Right renal cortex interstitium (tissue), 3 donors: ENCODE measurements around the gene CFD. TPM values are rescaled to one million over a fixed set of nuclear protein-coding genes. Genes with fewer than 3 reads are reported as not detected.
"Not testable (repeated sequence)": the region's sequence is repeated elsewhere in the genome, so short reads cannot be mapped to it uniquely, and the experiment has no call there.

Experiments used
- DNase-seq, 3 donors: peaks; one replicate each; pipeline ENCODE4 v3.0.0-alpha.2; 2013; ENCODE audit warnings: low read depth in 3 of 3, low spot score in 2 of 3
- polyA plus RNA-seq, 3 donors: library from polyadenylated mRNA; unstranded; fragments of 120-200 nt; gene quantifications; one replicate each; pipeline ENCODE4 v1.2.1, GENCODE V29; 2013; ENCODE audit not compliant: insufficient read length in 3 of 3

The CFD gene
- 1 to 10 TPM; 1.4 to 2.0 (median 2.0) TPM for polyA plus RNA-seq

GRCh38 chr19:858868-859843 is at the start of gene CFD:
Gene CFD, plus strand, starts transcription at chr19:859664. Its CDS starts 26 bp downstream, at chr19:859690.
- DNase-seq = no peak

- DNase-seq = no peak
Measured at GRCh38 chr19:810077-810855, 49.2 kb upstream of the CFD start.

- DNase-seq = no peak
Measured at GRCh38 chr19:810883-811489, 48.5 kb upstream of the CFD start.

GRCh38 chr19:811506-812048 is 47.9 kb upstream of the CFD start:
- no peak for DNase-seq

- DNase-seq = no peak
Measured at GRCh38 chr19:812049-812746, 47.3 kb upstream of the CFD start.

- DNase-seq = no peak
Measured at GRCh38 chr19:812747-813218, 46.7 kb upstream of the CFD start.

- no peak for DNase-seq
Measured at GRCh38 chr19:813219-814151, 46.0 kb upstream of the CFD start.

GRCh38 chr19:814152-815078 is 45.0 kb upstream of the CFD start:
- DNase-seq = no peak

GRCh38 chr19:815079-815774 is 44.2 kb upstream of the CFD start:
- DNase-seq = no peak

GRCh38 chr19:815775-816499 is 43.5 kb upstream of the CFD start:
- no peak for DNase-seq

GRCh38 chr19:816500-816857 is 43.0 kb upstream of the CFD start:
- DNase-seq = no peak

- DNase-seq = not testable (repeated sequence)
Measured at GRCh38 chr19:820212-820611, 39.3 kb upstream of the CFD start.

GRCh38 chr19:821231-821824 is 38.1 kb upstream of the CFD start:
- no peak for DNase-seq

GRCh38 chr19:821825-822503 is 37.5 kb upstream of the CFD start, which contains the start of gene PLPPR3:
Gene PLPPR3, minus strand, starts transcription at chr19:821955. Its CDS starts 396 bp downstream, at chr19:821559.
- DNase-seq = no peak

- no peak for DNase-seq
Measured at GRCh38 chr19:823565-824121, 35.8 kb upstream of the CFD start.
